K562 (cell line): Measurements from ENCODE around the gene CPTP. TPM values are rescaled to one million over a fixed set of nuclear protein-coding genes. Genes with fewer than 3 reads are reported as not detected.

Experiments
- ATAC-seq: fragments of 200-7000 bp; cut with Tn5 transposase; 3 replicates; pipeline ENCODE4 v1.9.1; 2020; ENCODE audit warnings: moderate library complexity
- BruUV-seq: library from RNA; stranded (reverse); fragments of 400-500 nt; replicated peaks from 2 replicates; lab custom pipeline; 2021; lab: Mats Ljungman, UMichigan
- CTCF ChIA-PET: fragments of 300-600 bp; formaldehyde crosslinking; extraction: SDS; loops from one replicate; lab custom pipeline; 2021; ENCODE audit warnings: low intra/inter-chr PET ratio; lab: Yijun Ruan, JAX
- POLR2A ChIA-PET: fragments of 300-600, 350-650 bp; sonication (Branson Sonifier 250); formaldehyde crosslinking; extraction: SDS; loops from one replicate; lab custom pipeline; 2021; ENCODE audit warnings: antibody characterized with exemption, inconsistent platforms; lab: Yijun Ruan, JAX
- DNase-seq, 4 experiments: peaks; one replicate each; pipeline versions ENCODE4 v3.0.0 to v3.0.0-alpha.2; 2011 to 2018; ENCODE audit warnings: low spot score in 3 of 4, mixed read lengths in 3 of 4; ENCODE audit errors: extremely low read depth in 1 of 4
- FAIRE-seq: peaks from 2 replicates; lab custom pipeline; 2011; peaks lifted over from hg19 to GRCh38; lab: Jason Lieb, UNC
- H2AFZ ChIP-seq: 2 replicates; pipeline ENCODE4 v1.6.0; 2011; ENCODE audit warnings: low read depth, low read length, control low read depth, inconsistent platforms
- H3K27ac ChIP-seq: fragments of 200-600 bp; 3 replicates; pipeline ENCODE4 v1.8.0; 2011; ENCODE audit warnings: low read depth, mild to moderate bottlenecking, control low read depth, inconsistent platforms, low read length, moderate library complexity, mixed read lengths; ENCODE audit errors: extremely low read depth
- H3K27me3 ChIP-seq, 2 experiments: fragments of 300-600 bp in 1 of 2; 2 replicates in 1 of 2; 3 replicates in 1 of 2; pipeline versions ENCODE4 v1.6.0 to v1.8.0; 2011; ENCODE audit warnings: inconsistent platforms in 2 of 2, low read length in 2 of 2, mild to moderate bottlenecking in 1 of 2, mixed read lengths in 1 of 2, moderate library complexity in 1 of 2; ENCODE audit not compliant: control insufficient read depth in 2 of 2, insufficient read depth in 2 of 2
- H3K36me3 ChIP-seq: fragments of 300-600 bp; 3 replicates; pipeline ENCODE4 v1.8.0; 2011; ENCODE audit warnings: mild to moderate bottlenecking, low read length, inconsistent platforms; ENCODE audit not compliant: control insufficient read depth, insufficient read depth
- H3K4me1 ChIP-seq, 2 experiments: fragments of 200-600 bp in 1 of 2; replicated peaks in 1 of 2; 2 replicates in 1 of 2; 3 replicates in 1 of 2; pipeline versions ENCODE4 v1.5.1 to v1.8.0; 2011; ENCODE audit warnings: inconsistent platforms in 2 of 2, low read length in 2 of 2, mild to moderate bottlenecking in 1 of 2, mixed read lengths in 1 of 2, moderate library complexity in 1 of 2; ENCODE audit not compliant: control insufficient read depth in 2 of 2, insufficient read depth in 2 of 2
- H3K4me2 ChIP-seq: 2 replicates; pipeline ENCODE4 v1.6.1; 2011; ENCODE audit warnings: low read length, control low read depth, inconsistent platforms, mixed read lengths; ENCODE audit not compliant: insufficient read depth
- H3K4me3 ChIP-seq: fragments of 200-600 bp; sonication (generic), shearing (Covaris generic); 2 replicates; pipeline ENCODE4 v1.5.1; 2016; ENCODE audit warnings: control low read depth, inconsistent platforms
- H3K79me2 ChIP-seq: fragments of 200-600 bp; 3 replicates; pipeline ENCODE4 v1.8.0; 2011; ENCODE audit warnings: low read length, inconsistent platforms; ENCODE audit not compliant: control insufficient read depth, insufficient read depth
- H3K9ac ChIP-seq, 2 experiments: 2 replicates each; pipeline versions ENCODE4 v1.6.0 to v1.6.1; 2011; ENCODE audit warnings: low read depth in 2 of 2, low read length in 2 of 2, control low read depth in 1 of 2, inconsistent platforms in 1 of 2, mild to moderate bottlenecking in 1 of 2, mixed read lengths in 1 of 2; ENCODE audit not compliant: insufficient read depth in 1 of 2
- H3K9me1 ChIP-seq: one replicate; pipeline ENCODE4 v1.6.0; 2011; ENCODE audit warnings: inconsistent platforms, mild to moderate bottlenecking, low read length, moderate library complexity; ENCODE audit not compliant: control insufficient read depth, insufficient read depth
- H3K9me3 ChIP-seq: replicated peaks from 2 replicates; pipeline ENCODE4 v1.5.1; 2011; ENCODE audit warnings: low read depth, low read length, inconsistent platforms; ENCODE audit not compliant: control insufficient read depth, insufficient read depth
- H4K20me1 ChIP-seq: replicated peaks from 2 replicates; pipeline ENCODE4 v1.6.1; 2011; ENCODE audit warnings: low read length, inconsistent platforms, mixed read lengths; ENCODE audit not compliant: control insufficient read depth, insufficient read depth
- BCLAF1 ChIP-seq, 2 experiments: fragments of 450-650 bp in 1 of 2; IDR thresholded peaks; 2 replicates each; pipeline ENCODE4 v1.6.1; 2011 to 2017; ENCODE audit warnings: low read depth in 2 of 2, antibody characterized with exemption in 1 of 2, borderline replicate concordance in 1 of 2, low read length in 1 of 2, mild to moderate bottlenecking in 1 of 2, mixed read lengths in 1 of 2; ENCODE audit not compliant: control insufficient read depth in 1 of 2
- BRCA1 ChIP-seq, 2 experiments: fragments of 450-650 bp in 1 of 2; sonication (generic) in 1 of 2; formaldehyde crosslinking in 1 of 2; IDR thresholded peaks; 2 replicates each; pipeline versions ENCODE4 v1.5.0 to v1.6.1; 2017 to 2020; ENCODE audit warnings: mild to moderate bottlenecking in 1 of 2, missing genetic modification reagents in 1 of 2
- GABPB1 ChIP-seq: sonication (generic); formaldehyde crosslinking; IDR thresholded peaks from 2 replicates; pipeline ENCODE4 v1.8.0; 2022; ENCODE audit warnings: mild to moderate bottlenecking, missing genetic modification reagents
- IRF2 ChIP-seq: sonication (generic); formaldehyde crosslinking; IDR thresholded peaks from 2 replicates; pipeline ENCODE4 v1.8.1; 2022; ENCODE audit warnings: mild to moderate bottlenecking, missing genetic modification reagents
- MYBL2 ChIP-seq, 2 experiments: fragments of 450-650 bp in 1 of 2; sonication (generic) in 1 of 2; formaldehyde crosslinking in 1 of 2; IDR thresholded peaks; 2 replicates each; pipeline versions ENCODE4 v1.6.1 to v1.8.1; 2017 to 2022; ENCODE audit warnings: borderline replicate concordance in 1 of 2, inconsistent platforms in 1 of 2, low read depth in 1 of 2, mild to moderate bottlenecking in 1 of 2, missing genetic modification reagents in 1 of 2, moderate library complexity in 1 of 2
- RAD51 ChIP-seq: fragments of 450-650 bp; IDR thresholded peaks from 2 replicates; pipeline ENCODE4 v1.7.1; 2016; ENCODE audit warnings: low read depth, mild to moderate bottlenecking, borderline replicate concordance
- TAF9B ChIP-seq: fragments of 450-650 bp; IDR thresholded peaks from 2 replicates; pipeline ENCODE4 v1.6.1; 2018; ENCODE audit warnings: mild to moderate bottlenecking; ENCODE audit not compliant: partially characterized antibody
- ZBTB49 ChIP-seq: sonication (generic); formaldehyde crosslinking; IDR thresholded peaks from 2 replicates; pipeline ENCODE4 v1.8.0; 2022; ENCODE audit warnings: missing genetic modification reagents, mild to moderate bottlenecking, borderline replicate concordance
- ZBTB9 ChIP-seq: fragments of 450-650 bp; formaldehyde crosslinking; IDR thresholded peaks from 2 replicates; pipeline ENCODE4 v1.4.0; 2020; ENCODE audit warnings: mild to moderate bottlenecking, moderate library complexity
- ZNF41 ChIP-seq: fragments of 250-450 bp; sonication (Bioruptor Pico); conservative IDR thresholded peaks from 2 replicates; pipeline ENCODE4 v1.4.0; 2020; ENCODE audit warnings: mild to moderate bottlenecking
- WGBS: fragments of 100-300 bp; shearing (Covaris generic); methylation state at CpG from one replicate; pipeline ENCODE4 v1.1.6; 2016; ENCODE audit warnings: low coverage, mixed read lengths; ENCODE audit not compliant: insufficient coverage; ENCODE audit errors: missing lambda C conversion rate; 5-methylcytosine and 5-hydroxymethylcytosine counted together
- in situ Hi-C: fragments of 300-500 bp; cut with MboI; formaldehyde crosslinking; loops from 4 replicates; pipeline ENCODE4 v1.15.0; 2018; ENCODE audit warnings: inconsistent platforms, mixed read lengths
- intact Hi-C: fragments of 100-400 bp; cut with micrococcal nuclease; formaldehyde crosslinking; loops from 2 replicates; pipeline ENCODE4 v1.14.2; 2022
- polyA plus RNA-seq, 8 experiments: library from polyadenylated mRNA; depleted of rRNA in 4 of 8; stranded (reverse) in 5 of 8; unstranded in 3 of 8; fragments of >200 nt; fragmentation: Nextera tagmentation in 2 of 8; fragmentation: Illumina TruSeq in 1 of 8; extraction: Ambion mirVana in 2 of 8; extraction: Trizol in 1 of 8; gene quantifications; 2 replicates each; pipeline versions ENCODE4 v1.2.1 to v1.2.3, GENCODE V29; 2011 to 2014; ENCODE audit warnings: inconsistent platforms in 1 of 8, missing spikeins in 1 of 8
- total RNA-seq, 7 experiments: library from RNA; depleted of rRNA in 6 of 7; stranded (reverse); fragments of >200 nt in 6 of 7; fragmentation: Illumina TruSeq in 2 of 7; extraction: Trizol in 2 of 7; gene quantifications; 2 replicates each; pipeline versions ENCODE4 v1.2.1 to v1.2.3, GENCODE V29; 2011 to 2021; ENCODE audit warnings: low replicate concordance in 1 of 7

The CPTP gene
- total and polyA plus RNA-seq, 9 of the 15 experiments (the other 6 are each of a cell fraction or from before 2014, with no cell fraction given) = 0.11 to 25.8 (median 3.5) TPM

- TF ChIP-seq BCLAF1 (IDR thresholded peaks at IDR 0.05; ENCODE audit: borderline replicate concordance in 1 of 2, control insufficient read depth in 1 of 2, low read depth in 2 of 2, low read length in 1 of 2) = no peak
These were observed 18.4 kb upstream of the CPTP start (continued) for GRCh38 chr1:1306070-1306660.

GRCh38 chr1:1306661-1307260 lies 17.8 kb upstream of the CPTP start:
- ATAC-seq (no peak), FAIRE-seq (peak; percentile 82), DNase-seq (no peak)
- WGBS = 36% methylated on average over 27 of the region's 27 CpGs
- in situ Hi-C loops (no loop called here), intact Hi-C loops (loop anchor here (5.0 to 10.0 kb wide), 2 partner anchors 71 to 918 kb away; partner anchors contain the start of genes AURKAIP1 and SKI)
- Histone ChIP-seq H2AFZ (no peak overlapping the region), H3K36me3 (peaks cover 30% of the 10 kb centered on the region), H3K4me2 (peak overlapping the region; percentile 75), H4K20me1 (peaks cover 29% of the 10 kb centered on the region), H3K79me2 (peaks cover 54% of the 10 kb centered on the region), H3K27me3 (no peaks in the 10 kb centered on the region), H3K9me3 (no peaks in the 10 kb centered on the region), H3K27ac (peak overlapping the region; percentile 73; the same call in 2 of the 3 replicates), H3K9me1 (peaks cover 5% of the 10 kb centered on the region), H3K9ac (peak overlapping the region; percentile 69 to 97), H3K4me3 (peak overlapping the region; percentile 94), H3K4me1 (peaks cover 41 to 96% of the 10 kb centered on the region in 2 experiments)
- ChIA-PET CTCF (no interaction called here), POLR2A (interaction anchor here (0.5 to 1.0 kb wide), 3 partner anchors 9 to 86 kb away, joined by 3 read pairs; no protein-coding TSS in a partner anchor)
- TSS peak; percentile 57 for BruUV-seq
- no peak for TF ChIP-seq BRCA1 (IDR thresholded peaks at IDR 0.05)
- TF ChIP-seq BRCA1 (CRISPR knock-in tag; IDR thresholded peaks at IDR 0.05) = peak; percentile 90; the same call in 1 of the 2 replicates
- TF ChIP-seq IRF2 = peak; percentile 49; the same call in 1 of the 2 replicates
- no peak for TF ChIP-seq ZNF41 (CRISPR knock-in tag)
- no peak for TF ChIP-seq RAD51
- 0 out of 2 replicates have a peak, but pooled peaks have one; percentile 5 for TF ChIP-seq GABPB1
- TF ChIP-seq ZBTB9 (CRISPR knock-in tag) = no peak
- no peak for TF ChIP-seq MYBL2 (IDR thresholded peaks at IDR 0.05; ENCODE audit: low read depth)
- TF ChIP-seq MYBL2 (CRISPR knock-in tag; IDR thresholded peaks at IDR 0.05; ENCODE audit: borderline replicate concordance) = 0 out of 2 replicates have a peak, but pooled peaks have one; percentile 11
- no peak for TF ChIP-seq TAF9B
- no peak for TF ChIP-seq ZBTB49 (CRISPR knock-in tag)
